Epithelial cell of prostate (primary cell): Measurements from ENCODE around the gene CCDC172.

Experiments used
- DNase-seq: peaks from one replicate; pipeline ENCODE4 v3.0.0-alpha.2; 2011; ENCODE audit warnings: low read depth, low spot score
- H3K27ac ChIP-seq: fragments of 450-650 bp; 2 replicates; pipeline ENCODE4 v1.5.1; 2017; ENCODE audit warnings: mild to moderate bottlenecking

The CCDC172 gene

GRCh38 chr10:116421815-116422214, 97.6 kb downstream of the CCDC172 start:
- DNase-seq, result no peak
- peak overlapping the region; percentile 83 for H3K27ac ChIP-seq

GRCh38 chr10:116427671-116428070, 103.4 kb downstream of the CCDC172 start, which contains the start of gene PNLIPRP3:
Gene PNLIPRP3, plus strand, starts transcription at chr10:116427847. Its CDS starts 166 bp downstream, at chr10:116428013.
- DNase-seq, result no peak
- H3K27ac ChIP-seq, result peak within 1 kb of the TSS; percentile 94

- H3K27ac ChIP-seq, result peak overlapping the region; percentile 94
- DNase-seq, result no peak
Observed at GRCh38 chr10:116429288-116429977, 105.2 kb downstream of the CCDC172 start.
